ENCODE data around the gene CWC22. TPM values are rescaled to one million over a fixed set of nuclear protein-coding genes. Genes with fewer than 3 reads are reported as not detected.
"Not testable (repeated sequence)": the region's sequence is repeated elsewhere in the genome, so short reads cannot be mapped to it uniquely, and the experiment has no call there.

CWC22 gene
- 13.6 TPM for total RNA-seq

- Histone ChIP-seq H3K36me3 (ENCODE audit: control insufficient read depth in 3 of 3, insufficient read depth in 3 of 3, low read length in 3 of 3) (no peaks in the 10 kb centered on the region), H3K27ac (ENCODE audit: low read depth, low read length) (peak within 1 kb of the TSS; percentile 95), H3K27me3 (ENCODE audit: control insufficient read depth in 3 of 3, insufficient read depth in 3 of 3, low read length in 3 of 3) (no peaks in the 10 kb centered on the region), H3K4me1 (ENCODE audit: control insufficient read depth in 3 of 3, insufficient read depth in 3 of 3, low read length in 3 of 3) (peaks cover 10 to 18% (median 13%) of the 10 kb centered on the region in 3 donors), H3K4me3 (ENCODE audit: low read length in 3 of 3) (peak within 1 kb of the TSS; percentile 94 to 99 (median 98)), H3K9ac (ENCODE audit: low read depth in 1 of 3, low read length in 3 of 3) (peak within 1 kb of the TSS; percentile 92 to 97 (median 97)), H3K9me3 (ENCODE audit: control insufficient read depth in 3 of 3, low read length in 3 of 3) (no peaks in the 10 kb centered on the region)
Observed at GRCh38 chr2:180006781-180007579, at the start of gene CWC22. Gene CWC22, minus strand, starts transcription at chr2:180007297. Its CDS starts 13,956 bp downstream, at chr2:179993341.

GRCh38 chr2:180056367-180057118 is 49.4 kb upstream of the CWC22 start:
- H3K36me3 ChIP-seq (ENCODE audit: control insufficient read depth in 3 of 3, insufficient read depth in 3 of 3, low read length in 3 of 3): no peaks in the 10 kb centered on the region
- no peak overlapping the region for H3K4me3 ChIP-seq (ENCODE audit: low read length in 3 of 3)
- H3K4me1 ChIP-seq (ENCODE audit: control insufficient read depth in 3 of 3, insufficient read depth in 3 of 3, low read length in 3 of 3): no peaks in the 10 kb centered on the region

DNA sequence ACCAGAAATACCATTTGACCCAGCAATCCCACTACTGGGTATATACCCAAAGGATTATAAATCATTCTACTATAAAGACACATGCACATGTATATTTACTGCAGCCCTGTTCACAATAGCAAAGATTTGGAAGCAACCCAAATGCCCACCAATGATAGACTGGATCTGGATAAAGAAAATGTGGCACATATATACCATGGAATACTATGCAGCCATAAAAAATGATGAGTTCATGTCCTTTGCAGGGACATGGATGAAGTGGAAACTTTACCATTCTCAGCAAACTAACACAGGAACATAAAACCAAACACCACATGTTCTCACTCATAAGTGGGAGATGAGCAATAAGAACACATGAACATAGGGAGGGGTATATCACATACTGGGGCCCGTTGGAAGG is 47.5 kb upstream of the CWC22 start:
- H3K36me3 ChIP-seq (ENCODE audit: control insufficient read depth in 3 of 3, insufficient read depth in 3 of 3, low read length in 3 of 3); H3K27ac ChIP-seq (ENCODE audit: low read depth, low read length); H3K4me1 ChIP-seq (ENCODE audit: control insufficient read depth in 3 of 3, insufficient read depth in 3 of 3, low read length in 3 of 3); H3K9ac ChIP-seq (ENCODE audit: low read depth in 1 of 3, low read length in 3 of 3); H3K9me3 ChIP-seq (ENCODE audit: control insufficient read depth in 3 of 3, low read length in 3 of 3); H3K4me3 ChIP-seq (ENCODE audit: low read length in 3 of 3); H3K27me3 ChIP-seq (ENCODE audit: control insufficient read depth in 3 of 3, insufficient read depth in 3 of 3, low read length in 3 of 3): not testable (repeated sequence)

More at GRCh38 chr2:180056367-180057118, 49.4 kb upstream of the CWC22 start:
- Histone ChIP-seq H3K9me3 (ENCODE audit: control insufficient read depth in 3 of 3, low read length in 3 of 3) (no peaks in the 10 kb centered on the region), H3K27me3 (ENCODE audit: control insufficient read depth in 3 of 3, insufficient read depth in 3 of 3, low read length in 3 of 3) (no peaks in the 10 kb centered on the region), H3K9ac (ENCODE audit: low read depth in 1 of 3, low read length in 3 of 3) (no peak overlapping the region), H3K27ac (ENCODE audit: low read depth, low read length) (no peak overlapping the region)

GRCh38 chr2:180050246-180050645 is 43.1 kb upstream of the CWC22 start:
- Histone ChIP-seq H3K4me1 (ENCODE audit: control insufficient read depth in 3 of 3, insufficient read depth in 3 of 3, low read length in 3 of 3) (no peaks in the 10 kb centered on the region), H3K27ac (ENCODE audit: low read depth, low read length) (no peak overlapping the region)

DNA sequence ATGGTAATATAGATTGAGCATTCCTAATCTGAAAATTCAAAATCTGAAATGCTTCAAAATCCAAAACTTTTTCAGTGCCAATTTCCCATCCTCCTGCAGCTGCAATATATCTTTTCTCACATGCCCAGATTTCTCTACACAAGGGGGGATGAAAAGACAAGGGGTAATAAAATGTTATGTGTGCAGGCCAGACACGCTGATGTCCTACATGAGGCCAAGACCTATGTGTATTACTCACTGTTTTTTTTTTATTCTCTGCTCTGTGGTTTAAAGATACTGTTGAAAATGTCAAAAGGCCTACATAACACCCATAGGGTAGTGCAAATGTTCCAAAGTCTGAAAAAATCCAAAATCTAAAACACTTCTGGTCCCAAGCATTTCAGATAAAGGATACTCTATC is 41.2 kb upstream of the CWC22 start:
- no peaks in the 10 kb centered on the region for H3K4me1 ChIP-seq (ENCODE audit: control insufficient read depth in 3 of 3, insufficient read depth in 3 of 3, low read length in 3 of 3)

More at GRCh38 chr2:180050246-180050645, 43.1 kb upstream of the CWC22 start:
- Histone ChIP-seq H3K9me3 (ENCODE audit: control insufficient read depth in 3 of 3, low read length in 3 of 3) (no peaks in the 10 kb centered on the region), H3K27me3 (ENCODE audit: control insufficient read depth in 3 of 3, insufficient read depth in 3 of 3, low read length in 3 of 3) (no peaks in the 10 kb centered on the region), H3K4me3 (ENCODE audit: low read length in 3 of 3) (no peak overlapping the region), H3K9ac (ENCODE audit: low read depth in 1 of 3, low read length in 3 of 3) (no peak overlapping the region), H3K36me3 (ENCODE audit: control insufficient read depth in 3 of 3, insufficient read depth in 3 of 3, low read length in 3 of 3) (no peaks in the 10 kb centered on the region)

GRCh38 chr2:180046776-180047175 is 39.7 kb upstream of the CWC22 start:
- Histone ChIP-seq H3K27ac (ENCODE audit: low read depth, low read length) (no peak overlapping the region), H3K27me3 (ENCODE audit: control insufficient read depth in 3 of 3, insufficient read depth in 3 of 3, low read length in 3 of 3) (no peaks in the 10 kb centered on the region), H3K9me3 (ENCODE audit: control insufficient read depth in 3 of 3, low read length in 3 of 3) (no peaks in the 10 kb centered on the region), H3K36me3 (ENCODE audit: control insufficient read depth in 3 of 3, insufficient read depth in 3 of 3, low read length in 3 of 3) (no peaks in the 10 kb centered on the region), H3K9ac (ENCODE audit: low read depth in 1 of 3, low read length in 3 of 3) (no peak overlapping the region), H3K4me1 (ENCODE audit: control insufficient read depth in 3 of 3, insufficient read depth in 3 of 3, low read length in 3 of 3) (no peaks in the 10 kb centered on the region), H3K4me3 (ENCODE audit: low read length in 3 of 3) (no peak overlapping the region)

More for the DNA sequence above, 41.2 kb upstream of the CWC22 start:
- Histone ChIP-seq H3K9me3 (ENCODE audit: control insufficient read depth in 3 of 3, low read length in 3 of 3) (no peaks in the 10 kb centered on the region), H3K4me3 (ENCODE audit: low read length in 3 of 3) (no peak overlapping the region), H3K36me3 (ENCODE audit: control insufficient read depth in 3 of 3, insufficient read depth in 3 of 3, low read length in 3 of 3) (no peaks in the 10 kb centered on the region), H3K27ac (ENCODE audit: low read depth, low read length) (no peak overlapping the region), H3K9ac (ENCODE audit: low read depth in 1 of 3, low read length in 3 of 3) (no peak overlapping the region), H3K27me3 (ENCODE audit: control insufficient read depth in 3 of 3, insufficient read depth in 3 of 3, low read length in 3 of 3) (no peaks in the 10 kb centered on the region)

DNA sequence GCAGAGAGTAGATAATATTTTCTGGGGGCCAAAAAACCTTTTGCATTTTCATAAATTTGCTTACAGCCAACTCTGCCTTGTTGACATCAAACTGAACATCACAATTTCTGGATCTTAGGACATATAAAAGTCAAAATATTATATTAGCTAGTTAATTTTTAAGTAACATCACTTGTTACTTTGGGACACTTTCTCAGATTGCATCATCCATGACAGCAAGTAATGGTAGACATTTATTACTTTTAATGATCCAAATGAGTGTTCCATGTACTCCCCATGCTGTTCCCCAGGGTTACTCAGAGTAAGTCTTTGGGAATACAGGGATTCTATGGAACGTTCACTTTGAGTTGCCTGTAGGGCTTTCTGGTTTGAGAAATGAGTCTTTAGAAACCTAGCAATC is 39.1 kb upstream of the CWC22 start:
- no peaks in the 10 kb centered on the region for H3K36me3 ChIP-seq (ENCODE audit: control insufficient read depth in 3 of 3, insufficient read depth in 3 of 3, low read length in 3 of 3)
- no peak overlapping the region for H3K27ac ChIP-seq (ENCODE audit: low read depth, low read length)
- H3K9ac ChIP-seq (ENCODE audit: low read depth in 1 of 3, low read length in 3 of 3): no peak overlapping the region
- H3K27me3 ChIP-seq (ENCODE audit: control insufficient read depth in 3 of 3, insufficient read depth in 3 of 3, low read length in 3 of 3): no peaks in the 10 kb centered on the region
- no peaks in the 10 kb centered on the region for H3K9me3 ChIP-seq (ENCODE audit: control insufficient read depth in 3 of 3, low read length in 3 of 3)
- H3K4me1 ChIP-seq (ENCODE audit: control insufficient read depth in 3 of 3, insufficient read depth in 3 of 3, low read length in 3 of 3): no peaks in the 10 kb centered on the region
- no peak overlapping the region for H3K4me3 ChIP-seq (ENCODE audit: low read length in 3 of 3)

- H3K9me3 ChIP-seq (ENCODE audit: control insufficient read depth in 3 of 3, low read length in 3 of 3): no peaks in the 10 kb centered on the region
- H3K27ac ChIP-seq (ENCODE audit: low read depth, low read length): no peak overlapping the region
- H3K27me3 ChIP-seq (ENCODE audit: control insufficient read depth in 3 of 3, insufficient read depth in 3 of 3, low read length in 3 of 3): no peaks in the 10 kb centered on the region
- H3K4me1 ChIP-seq (ENCODE audit: control insufficient read depth in 3 of 3, insufficient read depth in 3 of 3, low read length in 3 of 3): no peaks in the 10 kb centered on the region
- H3K36me3 ChIP-seq (ENCODE audit: control insufficient read depth in 3 of 3, insufficient read depth in 3 of 3, low read length in 3 of 3): no peaks in the 10 kb centered on the region
- H3K4me3 ChIP-seq (ENCODE audit: low read length in 3 of 3): no peak overlapping the region
- no peak overlapping the region for H3K9ac ChIP-seq (ENCODE audit: low read depth in 1 of 3, low read length in 3 of 3)
Observed at GRCh38 chr2:180040146-180040925, 33.2 kb upstream of the CWC22 start.

- Histone ChIP-seq H3K4me1 (ENCODE audit: control insufficient read depth in 3 of 3, insufficient read depth in 3 of 3, low read length in 3 of 3) (peaks cover 0 to 6% (median 3%) of the 10 kb centered on the region in 3 donors), H3K9ac (ENCODE audit: low read depth in 1 of 3, low read length in 3 of 3) (no peak overlapping the region), H3K27ac (ENCODE audit: low read depth, low read length) (no peak overlapping the region), H3K9me3 (ENCODE audit: control insufficient read depth in 3 of 3, low read length in 3 of 3) (no peaks in the 10 kb centered on the region), H3K4me3 (ENCODE audit: low read length in 3 of 3) (no peak overlapping the region), H3K36me3 (ENCODE audit: control insufficient read depth in 3 of 3, insufficient read depth in 3 of 3, low read length in 3 of 3) (no peaks in the 10 kb centered on the region), H3K27me3 (ENCODE audit: control insufficient read depth in 3 of 3, insufficient read depth in 3 of 3, low read length in 3 of 3) (no peaks in the 10 kb centered on the region)
Observed at GRCh38 chr2:180038997-180039396, 31.9 kb upstream of the CWC22 start.

Data from skeletal muscle tissue (tissue), 4 donors.